ENCODE results near the gene TIPARP.

DNA sequence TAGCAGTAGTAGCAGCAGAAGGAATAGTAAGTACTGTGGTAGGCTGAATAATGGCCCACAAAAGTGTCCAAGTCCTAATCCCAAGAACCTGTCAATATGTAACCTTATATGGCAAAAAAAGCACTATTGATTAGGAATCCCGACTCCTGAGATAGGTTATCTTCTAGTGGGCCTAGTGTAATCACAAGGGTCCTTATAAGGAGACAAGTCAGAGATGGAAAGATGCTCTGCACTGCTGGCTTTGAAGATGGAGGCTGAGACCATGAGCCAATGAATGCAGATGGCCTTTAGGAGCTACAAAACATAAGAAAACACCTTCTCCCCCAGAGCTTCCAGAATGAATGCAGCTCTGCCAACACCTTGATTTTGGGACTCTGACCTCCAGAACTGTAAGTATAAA is 36.0 kb downstream of the TIPARP start:
- TF ChIP-seq, protein P1, sequence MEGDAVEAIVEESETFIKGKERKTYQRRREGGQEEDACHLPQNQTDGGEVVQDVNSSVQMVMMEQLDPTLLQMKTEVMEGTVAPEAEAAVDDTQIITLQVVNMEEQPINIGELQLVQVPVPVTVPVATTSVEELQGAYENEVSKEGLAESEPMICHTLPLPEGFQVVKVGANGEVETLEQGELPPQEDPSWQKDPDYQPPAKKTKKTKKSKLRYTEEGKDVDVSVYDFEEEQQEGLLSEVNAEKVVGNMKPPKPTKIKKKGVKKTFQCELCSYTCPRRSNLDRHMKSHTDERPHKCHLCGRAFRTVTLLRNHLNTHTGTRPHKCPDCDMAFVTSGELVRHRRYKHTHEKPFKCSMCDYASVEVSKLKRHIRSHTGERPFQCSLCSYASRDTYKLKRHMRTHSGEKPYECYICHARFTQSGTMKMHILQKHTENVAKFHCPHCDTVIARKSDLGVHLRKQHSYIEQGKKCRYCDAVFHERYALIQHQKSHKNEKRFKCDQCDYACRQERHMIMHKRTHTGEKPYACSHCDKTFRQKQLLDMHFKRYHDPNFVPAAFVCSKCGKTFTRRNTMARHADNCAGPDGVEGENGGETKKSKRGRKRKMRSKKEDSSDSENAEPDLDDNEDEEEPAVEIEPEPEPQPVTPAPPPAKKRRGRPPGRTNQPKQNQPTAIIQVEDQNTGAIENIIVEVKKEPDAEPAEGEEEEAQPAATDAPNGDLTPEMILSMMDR (IDR thresholded peaks at IDR 0.05) = no peak
- TF ChIP-seq EP300 (IDR thresholded peaks at IDR 0.05) (no peak), POLR2A (IDR thresholded peaks at IDR 0.05; ENCODE audit: low read depth) (no peak)

Measured in esophagus muscularis mucosa (tissue), 4 donors.